HPDE6-E6E7 (cell line): ENCODE data around the gene PLXNA1.
A peak's percentile ranks its signal among the peaks of the same experiment; 100 is the strongest.

Experiments used
- DNase-seq: peaks from one replicate; pipeline ENCODE4 v3.0.0; 2011; ENCODE audit warnings: missing footprints; ENCODE audit errors: extremely low spot score

The PLXNA1 gene

DNA sequence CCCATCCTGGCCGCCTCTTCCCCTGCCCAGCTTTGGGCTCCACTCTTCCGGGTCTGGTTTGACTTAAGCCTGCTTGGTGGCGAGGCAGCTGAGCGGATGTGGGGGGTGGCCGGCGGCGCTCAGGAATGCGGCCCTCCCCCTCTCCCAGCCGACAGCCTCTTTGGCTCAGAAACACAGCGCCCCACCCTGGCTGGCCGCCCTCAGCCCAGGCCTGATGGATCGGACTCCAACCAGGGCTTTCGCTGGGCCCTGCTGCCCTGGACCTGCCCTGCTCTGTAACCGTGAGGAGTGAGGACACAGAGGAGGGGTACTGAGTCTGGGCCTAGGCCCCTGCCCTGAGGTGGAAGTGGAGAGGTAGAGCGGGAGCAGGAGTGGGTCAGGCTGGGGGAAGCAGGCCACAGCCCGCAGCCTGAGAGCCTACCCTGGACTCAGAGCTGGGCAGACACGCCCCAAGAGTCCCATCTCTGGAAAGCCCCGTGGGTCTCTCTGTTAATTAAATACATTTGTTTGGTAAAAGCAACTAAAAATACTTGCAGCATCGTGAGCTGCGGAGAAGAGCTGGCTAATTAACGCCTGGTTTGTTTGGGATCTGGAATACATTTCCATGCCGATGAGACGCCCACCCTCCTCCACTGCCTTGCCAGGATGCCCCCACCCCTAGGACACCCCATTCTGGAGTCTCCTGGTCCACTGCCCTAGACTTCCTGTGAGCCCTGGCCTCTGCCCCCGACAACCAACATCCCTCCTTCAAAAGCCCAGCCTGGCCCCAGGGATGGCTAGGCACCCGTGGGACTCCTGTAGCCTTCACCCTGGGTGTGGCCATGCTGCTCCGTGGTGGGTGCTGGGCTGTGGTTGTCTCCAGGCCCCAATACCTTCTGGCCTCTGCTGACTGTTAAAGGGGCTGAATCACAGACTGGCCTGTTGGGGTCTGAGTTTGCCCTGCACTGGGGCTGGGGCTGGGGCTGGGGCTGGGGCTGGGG lies 19.6 kb downstream of the PLXNA1 start:
- peak; percentile 70 for DNase-seq

DNA sequence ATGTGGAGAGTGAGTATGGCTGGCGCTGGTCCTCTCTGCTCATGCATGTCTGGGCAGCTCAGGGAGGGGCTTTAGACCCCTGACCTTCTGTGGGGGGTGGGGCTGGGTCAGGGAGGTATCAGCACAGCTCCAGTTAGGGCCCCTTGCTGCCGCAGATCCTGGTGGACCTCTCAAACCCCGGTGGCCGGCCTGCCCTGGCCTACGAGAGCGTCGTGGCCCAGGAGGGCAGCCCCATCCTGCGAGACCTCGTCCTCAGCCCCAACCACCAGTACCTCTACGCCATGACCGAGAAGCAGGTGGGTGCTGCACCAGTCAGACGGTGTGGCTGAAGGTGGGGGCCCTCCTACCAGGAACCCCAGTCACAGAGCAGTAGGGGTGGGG lies 20.2 kb downstream of the PLXNA1 start:
- no peak for DNase-seq

DNA sequence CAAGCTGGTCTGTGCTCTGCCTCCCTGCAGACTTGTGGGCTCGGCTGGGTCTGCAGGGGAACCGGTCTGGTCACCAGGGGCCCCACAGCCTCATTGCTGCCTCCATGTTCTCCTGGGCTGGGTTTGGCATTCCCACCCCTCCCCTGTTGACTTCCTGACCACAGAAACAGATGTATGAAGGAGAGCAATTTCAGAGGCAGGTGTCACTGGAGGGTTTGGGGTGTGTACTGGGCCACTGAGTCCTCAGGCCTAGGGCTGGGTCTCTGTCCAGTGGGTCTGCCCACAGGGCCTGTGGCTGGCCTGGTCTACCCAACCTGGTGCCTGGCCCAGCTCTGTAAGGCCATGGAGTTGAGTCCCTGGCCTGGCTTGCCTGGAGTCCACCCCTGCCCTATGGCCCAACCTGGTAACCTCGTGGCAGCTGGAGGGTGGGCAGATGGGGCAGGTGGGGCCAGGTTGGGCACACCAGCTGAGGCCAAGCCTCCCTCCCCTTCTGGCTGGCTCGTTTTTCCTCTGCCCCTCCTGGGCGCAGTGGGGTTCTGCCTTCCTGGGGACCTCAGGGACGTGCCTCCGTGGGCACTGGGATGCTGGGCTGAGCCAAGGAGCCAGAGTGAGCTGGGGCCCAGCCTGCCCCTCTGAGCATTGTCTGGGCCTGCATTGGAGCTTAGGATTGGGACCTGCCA lies 20.8 kb downstream of the PLXNA1 start:
- DNase-seq = no peak

DNA sequence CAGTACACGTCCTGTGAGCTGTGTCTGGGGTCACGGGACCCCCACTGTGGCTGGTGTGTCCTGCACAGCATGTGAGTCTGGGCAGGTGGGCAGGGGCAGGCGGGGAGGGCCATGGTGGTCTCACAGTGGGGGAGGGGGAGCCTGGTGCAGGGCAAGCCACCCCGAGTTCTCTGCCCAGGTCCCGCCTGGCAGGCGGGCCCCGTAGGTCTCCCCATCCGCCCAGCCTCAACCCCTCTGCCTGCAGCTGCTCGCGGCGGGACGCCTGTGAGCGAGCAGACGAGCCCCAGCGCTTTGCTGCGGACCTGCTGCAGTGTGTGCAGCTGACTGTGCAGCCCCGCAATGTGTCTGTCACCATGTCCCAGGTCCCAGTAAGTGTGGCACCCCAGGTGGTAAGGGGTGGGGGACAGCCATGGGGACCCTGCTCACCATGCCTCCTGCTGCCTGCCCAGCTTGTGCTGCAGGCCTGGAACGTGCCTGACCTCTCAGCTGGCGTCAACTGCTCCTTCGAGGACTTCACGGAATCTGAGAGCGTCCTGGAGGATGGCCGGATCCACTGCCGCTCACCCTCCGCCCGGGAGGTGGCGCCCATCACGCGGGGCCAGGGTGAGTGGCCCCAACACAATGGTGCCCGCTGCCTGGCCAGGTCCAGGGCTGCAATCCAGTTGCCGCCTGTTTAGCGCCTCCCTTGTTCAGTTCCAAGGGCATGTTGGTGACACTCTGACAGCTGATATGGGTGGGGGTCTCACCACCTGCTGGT lies 21.9 kb downstream of the PLXNA1 start:
- no peak for DNase-seq

DNA sequence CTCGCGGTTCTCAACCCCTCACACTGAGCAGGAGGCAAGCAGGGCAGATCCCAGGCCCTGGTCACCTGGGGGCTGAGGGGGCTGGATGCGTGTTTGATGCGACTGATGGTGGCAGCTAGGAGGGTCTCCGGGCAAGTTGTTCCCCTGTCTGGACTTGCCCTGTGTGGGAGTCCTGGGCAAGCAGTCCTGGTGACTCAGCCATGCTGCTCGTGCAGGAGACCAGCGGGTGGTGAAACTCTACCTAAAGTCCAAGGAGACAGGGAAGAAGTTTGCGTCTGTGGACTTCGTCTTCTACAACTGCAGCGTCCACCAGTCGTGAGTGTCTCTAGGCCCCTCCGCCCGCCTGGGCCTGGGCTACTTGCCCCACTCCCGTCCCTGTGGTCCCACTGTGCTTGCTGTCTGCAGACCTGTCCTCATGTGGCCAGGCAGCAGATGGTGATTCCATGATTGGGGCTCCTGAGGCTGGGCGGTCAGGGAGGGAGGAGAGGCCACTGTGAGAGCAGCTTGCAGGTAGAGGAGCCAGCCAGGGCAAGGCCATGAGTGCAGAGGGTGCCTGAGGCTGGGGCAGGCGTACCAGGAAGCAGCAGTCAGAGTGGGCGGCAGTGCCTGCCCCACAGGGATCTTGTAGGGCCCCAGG lies 23.1 kb downstream of the PLXNA1 start:
- peak; percentile 91 for DNase-seq

DNA sequence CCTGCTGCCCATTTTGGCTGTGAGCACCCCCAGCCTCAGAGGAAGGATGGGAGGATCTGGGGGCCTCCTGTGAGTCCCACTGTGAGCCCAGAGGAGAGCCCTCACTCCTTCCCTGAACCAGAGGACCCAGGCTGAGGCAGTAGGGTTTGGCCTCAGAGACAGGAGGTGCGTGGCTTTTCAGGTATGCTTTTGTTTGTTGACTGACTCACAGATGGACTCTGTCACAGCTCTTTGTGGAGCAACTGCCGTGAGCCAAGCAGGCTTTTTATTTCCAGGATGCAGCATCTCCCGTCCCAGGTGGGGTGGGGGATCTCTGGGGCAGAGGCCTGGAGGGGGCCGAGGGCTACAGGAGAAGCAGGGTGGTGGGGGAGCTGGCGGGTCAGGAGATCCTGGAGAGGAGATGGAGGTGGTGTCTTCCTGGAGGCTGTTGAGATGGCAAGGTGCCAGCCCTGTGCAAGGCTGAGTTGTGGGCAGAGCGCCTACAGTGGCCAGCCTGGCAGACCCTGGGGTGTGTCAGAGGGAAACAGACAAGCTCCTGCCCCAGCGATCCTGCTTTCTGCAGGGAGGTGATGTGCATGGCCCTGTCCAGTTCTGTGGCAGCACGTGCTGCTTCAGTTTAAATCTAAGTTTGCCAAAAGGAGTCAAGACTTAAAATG lies 24.0 kb downstream of the PLXNA1 start:
- DNase-seq = peak; percentile 54

DNA sequence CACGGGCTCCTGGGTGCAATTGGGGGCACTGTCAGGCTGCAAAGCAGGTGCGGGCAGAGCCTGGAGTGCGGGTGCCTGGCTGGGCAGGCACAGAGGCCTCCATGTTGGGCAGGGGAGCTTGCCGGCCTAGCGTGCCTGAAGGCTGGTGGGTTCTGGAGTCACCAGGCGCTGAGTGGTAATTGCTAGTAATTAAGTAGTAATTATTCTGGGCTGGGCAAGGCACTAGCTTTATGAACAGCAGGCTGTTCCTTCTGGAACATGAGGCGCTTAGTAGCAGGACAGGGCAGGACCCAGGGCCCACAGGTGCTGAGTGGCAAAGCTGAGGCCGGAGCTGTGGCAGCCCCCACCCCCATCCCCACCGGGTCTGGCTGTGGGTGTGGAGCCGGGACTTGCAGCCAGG lies 25.3 kb downstream of the PLXNA1 start:
- no peak for DNase-seq

DNA sequence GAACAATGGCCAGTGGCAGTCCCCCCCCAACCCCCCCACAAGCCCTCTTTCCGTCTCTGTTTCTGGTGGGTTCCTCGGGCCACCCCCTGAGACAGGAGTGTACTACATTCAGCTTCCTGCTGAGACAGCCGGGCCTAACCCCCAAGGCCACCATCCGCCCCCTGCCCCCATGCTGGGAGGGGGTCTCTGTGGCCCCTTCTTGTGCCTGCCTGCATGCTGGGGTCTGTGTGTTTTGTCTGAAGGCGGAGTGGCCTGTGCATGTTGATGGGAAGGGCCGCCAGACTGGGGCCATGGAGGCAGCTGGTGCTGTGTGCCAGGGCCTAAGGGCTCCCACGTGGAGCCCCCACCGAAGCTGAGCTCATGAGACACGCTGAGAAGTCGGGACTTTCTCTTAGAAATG lies 26.6 kb downstream of the PLXNA1 start:
- no peak for DNase-seq

DNA sequence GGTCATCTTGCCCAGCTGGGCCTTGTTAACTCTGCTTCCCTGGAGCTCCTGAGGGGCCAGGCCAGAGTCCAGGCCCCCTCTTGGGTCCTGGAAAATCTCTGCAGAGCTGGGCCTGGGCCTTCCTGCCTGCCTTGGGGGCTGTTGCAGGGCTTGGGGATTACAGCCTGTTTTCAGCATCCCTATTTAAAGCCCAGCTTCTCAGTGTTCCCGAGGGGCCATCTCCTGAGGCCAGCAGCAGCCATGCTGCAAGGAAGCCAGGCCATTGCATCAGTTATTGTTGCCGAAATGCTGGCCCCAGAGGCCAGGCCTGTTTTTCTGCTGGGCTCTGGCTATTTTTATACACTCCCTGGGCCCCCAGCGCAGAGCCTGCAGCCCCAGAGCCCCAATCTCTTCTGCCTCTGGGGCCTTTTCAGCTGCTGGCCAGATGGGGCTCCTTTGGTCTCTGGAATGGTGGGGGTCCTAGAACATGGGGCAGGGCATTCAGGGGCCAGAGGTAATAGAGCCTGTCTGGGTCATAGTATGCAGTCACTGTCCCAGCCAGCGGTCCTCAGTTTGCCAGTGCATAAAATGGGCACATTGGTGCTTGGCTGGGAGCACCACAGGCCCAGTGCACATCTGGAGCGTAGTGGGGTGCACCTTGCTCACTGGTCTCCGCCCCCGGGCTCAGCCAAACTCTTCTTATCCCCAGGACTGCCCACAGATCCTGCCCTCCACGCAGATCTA lies 28.5 kb downstream of the PLXNA1 start:
- DNase-seq = no peak

DNA sequence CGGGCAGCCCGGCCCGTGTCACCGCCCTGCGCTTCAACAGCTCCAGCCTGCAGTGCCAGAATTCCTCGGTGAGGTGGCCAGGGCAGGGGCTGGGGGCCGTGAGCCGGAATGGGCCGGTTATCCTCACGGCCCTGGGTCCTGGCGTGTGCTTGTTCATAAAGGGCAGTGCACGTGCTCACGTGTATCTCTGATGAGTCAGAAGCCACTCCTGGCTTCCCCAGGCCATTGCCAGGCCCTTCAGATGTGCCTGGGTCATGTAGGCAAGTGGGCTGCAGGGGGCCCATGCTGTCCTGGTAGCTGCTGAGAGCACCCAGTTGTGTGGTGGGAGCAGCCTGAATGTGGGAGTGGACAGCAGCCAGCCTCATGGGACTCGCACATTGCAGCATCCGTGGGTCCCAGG lies 29.2 kb downstream of the PLXNA1 start:
- DNase-seq = peak; percentile 71

DNA sequence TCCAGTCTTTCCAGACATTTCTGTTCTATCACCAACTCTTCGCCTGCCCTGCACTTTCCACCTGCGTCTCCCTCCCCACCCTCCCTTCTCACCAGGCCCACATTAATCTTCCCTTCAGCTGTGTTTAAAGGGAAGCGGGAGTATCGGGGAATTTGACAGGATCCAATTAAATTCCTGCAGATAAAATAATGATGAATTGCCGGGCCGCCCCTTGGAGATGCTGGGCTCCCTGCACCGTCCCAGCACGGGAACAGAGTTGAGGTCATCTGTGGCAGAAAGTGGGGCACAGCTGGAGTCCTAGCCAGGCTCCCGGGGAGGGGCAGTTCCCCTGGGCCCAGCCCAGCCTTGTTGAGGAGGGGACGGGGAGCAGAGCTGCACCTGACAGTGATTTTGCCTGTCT lies 30.3 kb downstream of the PLXNA1 start:
- DNase-seq = no peak

DNA sequence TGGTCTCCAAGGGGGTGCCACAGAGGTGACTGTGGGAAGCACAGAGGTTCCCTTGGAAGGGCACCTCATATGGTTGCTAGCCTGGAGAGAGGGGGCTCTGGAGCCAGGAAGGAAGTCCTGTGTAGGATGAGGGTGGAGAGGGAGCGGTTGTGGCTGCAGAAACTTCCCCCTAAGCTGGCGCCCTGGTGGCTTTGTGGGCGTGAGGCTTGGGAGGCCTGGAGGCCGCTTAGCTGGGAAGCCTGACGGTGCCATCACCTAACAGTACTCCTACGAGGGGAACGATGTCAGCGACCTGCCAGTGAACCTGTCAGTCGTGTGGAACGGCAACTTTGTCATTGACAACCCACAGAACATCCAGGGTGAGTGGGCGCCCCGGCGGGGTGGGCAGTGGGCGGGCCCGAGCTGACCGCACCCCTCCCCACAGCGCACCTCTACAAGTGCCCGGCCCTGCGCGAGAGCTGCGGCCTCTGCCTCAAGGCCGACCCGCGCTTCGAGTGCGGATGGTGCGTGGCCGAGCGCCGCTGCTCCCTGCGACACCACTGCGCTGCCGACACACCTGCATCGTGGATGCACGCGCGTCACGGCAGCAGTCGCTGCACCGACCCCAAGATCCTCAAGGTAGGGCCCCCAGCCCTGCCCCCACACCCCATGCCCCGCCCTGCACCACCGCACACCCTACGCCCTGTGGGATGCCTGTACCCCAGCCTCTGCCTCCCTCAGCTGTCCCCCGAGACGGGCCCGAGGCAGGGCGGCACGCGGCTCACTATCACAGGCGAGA lies 31.0 kb downstream of the PLXNA1 start:
- DNase-seq = no peak

DNA sequence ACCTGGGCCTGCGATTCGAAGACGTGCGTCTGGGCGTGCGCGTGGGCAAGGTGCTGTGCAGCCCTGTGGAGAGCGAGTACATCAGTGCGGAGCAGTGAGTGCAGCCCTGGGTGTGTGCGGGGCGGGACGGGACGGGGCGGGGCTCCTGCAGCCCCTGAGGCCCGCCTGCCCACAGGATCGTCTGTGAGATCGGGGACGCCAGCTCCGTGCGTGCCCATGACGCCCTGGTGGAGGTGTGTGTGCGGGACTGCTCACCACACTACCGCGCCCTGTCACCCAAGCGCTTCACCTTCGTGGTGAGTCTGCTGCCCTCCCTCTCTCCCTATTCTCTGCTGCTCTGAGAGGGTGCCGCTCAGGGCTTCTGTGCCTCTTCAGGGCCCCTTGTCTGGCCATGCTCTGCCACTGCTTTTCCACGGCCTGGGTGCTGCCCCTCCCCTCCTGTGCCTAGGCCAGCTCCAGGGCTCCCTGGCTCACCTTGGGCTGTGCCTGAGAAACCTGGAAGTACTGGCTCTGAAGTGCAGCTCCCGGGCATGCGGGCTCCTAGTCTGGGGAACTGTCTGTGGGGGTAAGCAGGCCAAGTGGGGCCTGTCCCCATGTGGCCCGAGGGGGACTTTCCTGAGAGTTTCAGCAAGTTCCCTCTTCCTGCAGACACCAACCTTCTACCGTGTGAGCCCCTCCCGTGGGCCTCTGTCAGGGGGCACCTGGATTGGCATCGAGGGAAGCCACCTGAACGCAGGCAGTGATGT lies 31.8 kb downstream of the PLXNA1 start:
- no peak for DNase-seq

DNA sequence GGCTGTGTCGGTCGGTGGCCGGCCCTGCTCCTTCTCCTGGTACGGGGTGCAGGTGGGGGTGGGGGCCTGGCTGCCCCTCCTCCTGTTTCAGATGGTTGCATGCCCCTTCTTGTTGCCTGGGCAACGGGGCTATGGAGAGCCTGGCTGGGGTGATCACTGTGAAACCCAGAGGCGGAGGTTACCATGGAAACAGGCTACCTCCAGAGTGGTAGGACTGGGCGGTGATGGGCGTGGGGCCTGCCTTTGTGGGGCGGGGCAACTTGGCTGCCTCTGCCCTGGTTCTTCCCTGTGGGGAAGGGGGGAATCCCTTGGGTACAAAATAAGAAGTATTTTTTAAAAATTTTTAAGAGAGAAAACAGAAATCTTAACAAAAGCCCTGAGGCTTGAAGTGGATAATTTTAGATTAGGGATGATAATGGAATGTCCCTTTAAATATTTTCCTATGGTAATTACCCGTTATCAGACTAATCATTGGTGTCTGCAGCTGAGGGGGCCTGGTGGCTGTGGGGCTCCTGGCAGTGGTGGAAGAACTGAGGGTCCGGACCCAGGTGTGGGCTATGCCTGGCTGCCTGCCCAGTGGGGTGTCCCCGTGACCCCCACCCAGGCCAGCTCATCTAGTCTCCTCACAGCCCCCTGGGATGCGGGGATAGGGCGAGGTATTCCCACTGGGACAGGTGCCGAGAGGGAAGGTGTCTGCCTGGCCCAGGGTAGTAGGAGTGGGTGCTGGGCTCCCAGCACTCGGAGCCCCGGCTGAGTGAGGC lies 32.5 kb downstream of the PLXNA1 start:
- DNase-seq = no peak

DNA sequence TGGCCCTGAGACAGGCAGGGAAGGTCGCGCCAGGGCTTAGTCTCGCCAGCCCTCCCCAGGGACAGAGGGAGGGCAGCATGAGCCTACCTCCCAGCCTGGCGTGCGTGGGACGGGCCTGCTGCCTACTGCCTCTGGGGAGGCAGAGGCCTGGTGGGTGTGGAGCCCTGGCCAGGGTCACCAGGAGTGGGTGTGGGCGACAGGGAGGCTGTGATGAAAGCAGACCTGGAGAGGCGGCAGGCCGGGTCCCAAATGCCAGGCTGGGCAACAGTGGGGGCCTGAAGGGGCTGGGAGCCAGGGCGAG lies 33.1 kb downstream of the PLXNA1 start:
- no peak for DNase-seq

DNA sequence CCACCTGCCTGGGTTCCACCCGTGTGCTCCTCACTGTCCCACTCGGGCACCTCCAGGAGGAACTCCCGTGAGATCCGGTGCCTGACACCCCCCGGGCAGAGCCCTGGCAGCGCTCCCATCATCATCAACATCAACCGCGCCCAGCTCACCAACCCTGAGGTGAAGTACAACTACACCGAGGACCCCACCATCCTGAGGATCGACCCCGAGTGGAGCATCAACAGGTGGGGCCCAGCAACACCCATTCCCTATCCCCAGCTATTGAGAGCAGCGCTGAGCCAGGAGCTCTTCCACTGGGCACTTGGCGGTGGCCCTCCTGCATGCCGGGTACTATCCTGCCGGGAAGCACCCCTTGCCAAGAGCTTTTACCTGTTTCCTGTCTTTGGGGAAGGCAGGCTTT lies 33.5 kb downstream of the PLXNA1 start:
- DNase-seq = no peak

DNA sequence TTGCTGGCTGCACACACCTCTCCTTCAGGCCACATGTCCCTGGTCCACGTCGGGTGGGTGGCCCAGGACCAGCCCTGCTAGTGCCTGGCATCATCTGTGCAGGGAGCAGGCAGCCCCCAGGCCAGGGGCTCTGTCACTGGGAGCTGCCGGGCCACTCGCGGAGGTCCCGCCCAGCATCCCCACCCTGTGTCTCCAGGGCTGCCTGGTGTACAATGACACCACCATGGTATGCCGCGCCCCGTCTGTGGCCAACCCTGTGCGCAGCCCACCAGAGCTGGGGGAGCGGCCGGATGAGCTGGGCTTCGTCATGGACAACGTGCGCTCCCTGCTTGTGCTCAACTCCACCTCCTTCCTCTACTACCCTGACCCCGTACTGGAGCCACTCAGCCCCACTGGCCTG lies 34.3 kb downstream of the PLXNA1 start:
- no peak for DNase-seq

DNA sequence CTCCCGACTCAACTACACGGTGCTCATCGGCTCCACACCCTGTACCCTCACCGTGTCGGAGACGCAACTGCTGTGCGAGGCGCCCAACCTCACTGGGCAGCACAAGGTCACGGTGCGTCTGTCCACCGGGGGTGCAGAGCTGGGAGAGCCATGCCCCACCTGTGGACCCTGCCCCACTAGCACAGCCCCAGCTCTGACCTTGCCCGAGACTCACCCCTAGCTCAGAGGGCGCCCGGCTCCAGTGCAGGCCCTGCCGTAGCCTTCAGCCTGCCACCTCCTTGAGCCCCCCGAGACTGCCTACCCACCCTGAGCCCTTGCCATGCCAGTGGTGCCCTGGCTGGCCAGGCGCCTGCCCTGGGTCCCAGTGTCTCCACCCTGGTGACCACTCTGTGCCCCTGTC lies 34.9 kb downstream of the PLXNA1 start:
- no peak for DNase-seq
